H9 (cell line): Measurements from ENCODE around the gene PARM1. TPM values are rescaled to one million over a fixed set of nuclear protein-coding genes. Genes with fewer than 3 reads are reported as not detected.

ENCODE experiments used
- DNase-seq: peaks from one replicate; pipeline ENCODE4 v3.0.0-alpha.2; 2017
- H2AFZ ChIP-seq: one replicate; pipeline ENCODE4 v1.6.1; 2013; ENCODE audit warnings: mild to moderate bottlenecking, low read length, control low read depth, moderate library complexity
- H2AK5ac ChIP-seq: 2 replicates; pipeline ENCODE4 v1.6.1; 2013; ENCODE audit warnings: low read length, control low read depth, mixed read lengths; ENCODE audit not compliant: insufficient read length
- H2BK120ac ChIP-seq: one replicate; pipeline ENCODE4 v1.6.1; 2013; ENCODE audit warnings: low read depth, mild to moderate bottlenecking, low read length, control low read depth, inconsistent platforms; ENCODE audit not compliant: poor library complexity, severe bottlenecking
- H2BK12ac ChIP-seq: 2 replicates; pipeline ENCODE4 v1.6.1; 2013; ENCODE audit warnings: low read length, control low read depth, mixed read lengths, low read depth; ENCODE audit not compliant: insufficient read length
- H2BK15ac ChIP-seq: 2 replicates; pipeline ENCODE4 v1.6.1; 2013; ENCODE audit warnings: low read depth, low read length, control low read depth
- H2BK20ac ChIP-seq: one replicate; pipeline ENCODE4 v1.6.1; 2013; ENCODE audit warnings: low read depth, mild to moderate bottlenecking, low read length, control low read depth, inconsistent platforms; ENCODE audit not compliant: poor library complexity, severe bottlenecking
- H2BK5ac ChIP-seq: 2 replicates; pipeline ENCODE4 v1.6.1; 2013; ENCODE audit warnings: low read length, control low read depth, mixed read lengths; ENCODE audit not compliant: insufficient read length
- H3K14ac ChIP-seq: 2 replicates; pipeline ENCODE4 v1.6.1; 2013; ENCODE audit warnings: low read length, control low read depth; ENCODE audit not compliant: insufficient read depth
- H3K18ac ChIP-seq: 2 replicates; pipeline ENCODE4 v1.6.1; 2013; ENCODE audit warnings: low read depth, mild to moderate bottlenecking, mixed read lengths, low read length, control low read depth; ENCODE audit not compliant: insufficient read length
- H3K23ac ChIP-seq: 2 replicates; pipeline ENCODE4 v1.6.1; 2013; ENCODE audit warnings: low read length, control low read depth, mixed read lengths, low read depth; ENCODE audit not compliant: insufficient read length
- H3K23me2 ChIP-seq: 2 replicates; pipeline ENCODE4 v1.6.1; 2013; ENCODE audit warnings: low read depth, mild to moderate bottlenecking, mixed read lengths, low read length, control low read depth; ENCODE audit not compliant: insufficient read length, poor library complexity, severe bottlenecking
- H3K27ac ChIP-seq: 2 replicates; pipeline ENCODE4 v1.5.1; 2013; ENCODE audit warnings: low read length, control low read depth, mixed read lengths, low read depth; ENCODE audit not compliant: insufficient read length
- H3K27me3 ChIP-seq: 2 replicates; pipeline ENCODE4 v1.6.1; 2013; ENCODE audit warnings: low read length, control low read depth, inconsistent platforms; ENCODE audit not compliant: insufficient read depth
- H3K4ac ChIP-seq: 2 replicates; pipeline ENCODE4 v1.6.1; 2013; ENCODE audit warnings: low read depth, mild to moderate bottlenecking, control low read depth, inconsistent platforms, low read length, moderate library complexity
- H3K4me1 ChIP-seq: 2 replicates; pipeline ENCODE4 v1.6.1; 2013; ENCODE audit warnings: low read length, control low read depth, inconsistent platforms; ENCODE audit not compliant: insufficient read depth
- H3K4me2 ChIP-seq: 2 replicates; pipeline ENCODE4 v1.6.1; 2013; ENCODE audit warnings: low read length, control low read depth, mixed read lengths; ENCODE audit not compliant: insufficient read length, insufficient read depth
- H3K56ac ChIP-seq: 2 replicates; pipeline ENCODE4 v1.6.1; 2013; ENCODE audit warnings: low read depth, mild to moderate bottlenecking, mixed read lengths, low read length, control low read depth; ENCODE audit not compliant: insufficient read length
- H3K79me1 ChIP-seq: 2 replicates; pipeline ENCODE4 v1.6.1; 2013; ENCODE audit warnings: low read depth, mild to moderate bottlenecking, moderate library complexity, low read length, control low read depth, inconsistent platforms; ENCODE audit not compliant: insufficient read depth, poor library complexity, severe bottlenecking
- H3K79me2 ChIP-seq: 2 replicates; pipeline ENCODE4 v1.6.1; 2013; ENCODE audit warnings: low read length, control low read depth, inconsistent platforms; ENCODE audit not compliant: insufficient read depth
- H3K9ac ChIP-seq: 2 replicates; pipeline ENCODE4 v1.6.1; 2013; ENCODE audit warnings: low read length, control low read depth, mixed read lengths; ENCODE audit not compliant: insufficient read length; ENCODE audit errors: extremely low read depth
- H3K9me3 ChIP-seq: one replicate; pipeline ENCODE4 v1.6.1; 2013; ENCODE audit warnings: low read depth, low read length, inconsistent platforms; ENCODE audit not compliant: control insufficient read depth
- H3T11ph ChIP-seq: one replicate; pipeline ENCODE4 v1.6.1; 2013; ENCODE audit warnings: mild to moderate bottlenecking, low read length, control low read depth, inconsistent platforms
- H4K20me1 ChIP-seq: one replicate; pipeline ENCODE4 v1.6.1; 2013; ENCODE audit not compliant: control insufficient read depth, insufficient read length, insufficient read depth
- H4K5ac ChIP-seq: 2 replicates; pipeline ENCODE4 v1.6.1; 2013; ENCODE audit warnings: low read depth, mild to moderate bottlenecking, mixed read lengths, low read length, control low read depth; ENCODE audit not compliant: insufficient read length
- H4K8ac ChIP-seq: replicated peaks from 2 replicates; pipeline ENCODE4 v1.6.1; 2013; ENCODE audit warnings: low read length, control low read depth, mixed read lengths, low read depth; ENCODE audit not compliant: insufficient read length
- H4K91ac ChIP-seq: 2 replicates; pipeline ENCODE4 v1.6.1; 2013; ENCODE audit warnings: low read depth, mild to moderate bottlenecking, moderate library complexity, mixed read lengths, low read length, control low read depth; ENCODE audit not compliant: insufficient read length
- H3K27ac Mint-ChIP-seq, 3 experiments: 2 replicates in 2 of 3; 3 replicates in 1 of 3; pipeline ENCODE4 v1.8.0; 2020 to 2021; ENCODE audit warnings: mixed read lengths in 3 of 3, mild to moderate bottlenecking in 1 of 3, moderate library complexity in 1 of 3
- H3K27me3 Mint-ChIP-seq: 2 replicates; pipeline ENCODE4 v1.8.0; 2021; ENCODE audit warnings: low read depth, mild to moderate bottlenecking, moderate library complexity, mixed read lengths
- H3K36me3 Mint-ChIP-seq, 3 experiments: 2 replicates in 2 of 3; 3 replicates in 1 of 3; pipeline ENCODE4 v1.8.0; 2020 to 2021; ENCODE audit warnings: low read depth in 3 of 3, mixed read lengths in 3 of 3; ENCODE audit not compliant: insufficient read depth in 1 of 3
- H3K4me1 Mint-ChIP-seq, 2 experiments: 2 replicates each; pipeline ENCODE4 v1.8.0; 2020; ENCODE audit warnings: mixed read lengths in 2 of 2
- H3K4me3 Mint-ChIP-seq, 2 experiments: 2 replicates in 1 of 2; 3 replicates in 1 of 2; pipeline ENCODE4 v1.8.0; 2020 to 2021; ENCODE audit warnings: mild to moderate bottlenecking in 2 of 2, mixed read lengths in 2 of 2, moderate library complexity in 1 of 2
- H3K9me3 Mint-ChIP-seq, 2 experiments: 2 replicates in 1 of 2; 3 replicates in 1 of 2; pipeline ENCODE4 v1.8.0; 2020; ENCODE audit warnings: mild to moderate bottlenecking in 2 of 2, mixed read lengths in 2 of 2, moderate library complexity in 1 of 2
- CTCF ChIP-seq: fragments of 200-600 bp; sonication (generic); conservative IDR thresholded peaks from 3 replicates; pipeline ENCODE4 v1.8.0; 2021; ENCODE audit warnings: antibody characterized with exemption, mild to moderate bottlenecking
- WGBS: extraction: QIAGEN DNeasy Blood & Tissue Kit; methylation state at CpG from one replicate; pipeline ENCODE4 v1.1.7; 2013; ENCODE audit warnings: missing lambda C conversion rate, low lambda C conversion rate, mixed read lengths; ENCODE audit not compliant: insufficient read length; ENCODE audit errors: extremely low coverage; 5-methylcytosine and 5-hydroxymethylcytosine counted together
- total RNA-seq: library from RNA; stranded (reverse); gene quantifications from 2 replicates; pipeline ENCODE4 v1.2.1, GENCODE V29; 2021

Gene PARM1
- total RNA-seq, 1 experiment from 2014 or later: 2.0 TPM

GRCh38 chr4:74964311-74964710 lies 31.4 kb downstream of the PARM1 start:
- no peaks in the 10 kb centered on the region for H3K23me2 ChIP-seq
- no peak overlapping the region for H3K4me2 ChIP-seq
- H3T11ph ChIP-seq: no peak overlapping the region
- no peak overlapping the region for H3K4ac ChIP-seq
- no peak overlapping the region for H3K4me3 Mint-ChIP-seq
- no peak overlapping the region for H4K91ac ChIP-seq
- H3K9me3 Mint-ChIP-seq: peaks cover 11 to 13% of the 10 kb centered on the region in 2 experiments; a peak in 3 of 5 replicates
- H2AK5ac ChIP-seq: no peak overlapping the region
- H2BK20ac ChIP-seq: no peak overlapping the region
- H3K27ac Mint-ChIP-seq: no peak overlapping the region; a peak in 1 of 7 replicates
- H3K56ac ChIP-seq: no peak overlapping the region
- WGBS: no CpG with 5 or more reads among the region's 2 CpGs
- no peak overlapping the region for H2BK15ac ChIP-seq
- no peak for TF ChIP-seq CTCF
- no peaks in the 10 kb centered on the region for H3K79me1 ChIP-seq
- no peak overlapping the region for H4K8ac ChIP-seq
- no peak overlapping the region for H2BK12ac ChIP-seq
- no peaks in the 10 kb centered on the region for H4K20me1 ChIP-seq
- H3K9ac ChIP-seq: no peak overlapping the region
- H3K27me3 ChIP-seq: no peaks in the 10 kb centered on the region
- H3K23ac ChIP-seq: no peak overlapping the region
- no peak overlapping the region for H3K18ac ChIP-seq
- no peaks in the 10 kb centered on the region for H3K27me3 Mint-ChIP-seq
- no peaks in the 10 kb centered on the region for H3K4me1 ChIP-seq
- H3K9me3 ChIP-seq: no peaks in the 10 kb centered on the region
- no peak for DNase-seq
- H3K27ac ChIP-seq: no peak overlapping the region
- no peak overlapping the region for H3K14ac ChIP-seq
- H3K79me2 ChIP-seq: no peaks in the 10 kb centered on the region
- no peak overlapping the region for H4K5ac ChIP-seq
- H3K36me3 Mint-ChIP-seq: peaks cover 0 to 12% (median 1%) of the 10 kb centered on the region in 3 experiments; a peak in 3 of 7 replicates
- no peak overlapping the region for H2AFZ ChIP-seq
- H3K4me1 Mint-ChIP-seq: no peaks in the 10 kb centered on the region; a peak in 1 of 4 replicates
- no peak overlapping the region for H2BK5ac ChIP-seq
- H2BK120ac ChIP-seq: no peak overlapping the region
